ENCODE measurements around the gene CORIN.
"Not testable (repeated sequence)": the region's sequence is repeated elsewhere in the genome, so short reads cannot be mapped to it uniquely, and the experiment has no call there.

Gene CORIN

GRCh38 chr4:47767956-47768355 lies 69.9 kb downstream of the CORIN start:
- DNase-seq (ENCODE audit: low read depth), result not testable (repeated sequence)

GRCh38 chr4:47763279-47763678 lies 74.6 kb downstream of the CORIN start:
- no peak for DNase-seq (ENCODE audit: low read depth)

GRCh38 chr4:47762376-47763266 lies 75.2 kb downstream of the CORIN start:
- DNase-seq (ENCODE audit: low read depth), result no peak

- not testable (repeated sequence) for DNase-seq (ENCODE audit: low read depth)
Measured at GRCh38 chr4:47753316-47753715, 84.6 kb downstream of the CORIN start.

GRCh38 chr4:47752214-47752613 lies 85.7 kb downstream of the CORIN start:
- no peak for DNase-seq (ENCODE audit: low read depth)

GRCh38 chr4:47750788-47751187 lies 87.1 kb downstream of the CORIN start:
- no peak for DNase-seq (ENCODE audit: low read depth)

GRCh38 chr4:47749858-47750257 lies 88.0 kb downstream of the CORIN start:
- no peak for DNase-seq (ENCODE audit: low read depth)

GRCh38 chr4:47749060-47749459 lies 88.8 kb downstream of the CORIN start:
- no peak for DNase-seq (ENCODE audit: low read depth)

- no peak for DNase-seq (ENCODE audit: low read depth)
Measured at GRCh38 chr4:47747846-47748494, 89.9 kb downstream of the CORIN start.

GRCh38 chr4:47747211-47747610 lies 90.7 kb downstream of the CORIN start:
- no peak for DNase-seq (ENCODE audit: low read depth)

GRCh38 chr4:47746122-47746521 lies 91.7 kb downstream of the CORIN start:
- no peak for DNase-seq (ENCODE audit: low read depth)

GRCh38 chr4:47744843-47745382 lies 93.0 kb downstream of the CORIN start:
- DNase-seq (ENCODE audit: low read depth), result no peak

GRCh38 chr4:47744253-47744652 lies 93.6 kb downstream of the CORIN start:
- DNase-seq (ENCODE audit: low read depth), result no peak

GRCh38 chr4:47741200-47741599 lies 96.7 kb downstream of the CORIN start:
- DNase-seq (ENCODE audit: low read depth), result no peak

GRCh38 chr4:47737326-47737725 lies 100.5 kb downstream of the CORIN start:
- no peak for DNase-seq (ENCODE audit: low read depth)

- no peak for DNase-seq (ENCODE audit: low read depth)
Measured at GRCh38 chr4:47736555-47736954, 101.3 kb downstream of the CORIN start.

GRCh38 chr4:47736146-47736545 lies 101.7 kb downstream of the CORIN start:
- DNase-seq (ENCODE audit: low read depth), result no peak

GRCh38 chr4:47733302-47734175 lies 104.3 kb downstream of the CORIN start:
- no peak for DNase-seq (ENCODE audit: low read depth)

- no peak for DNase-seq (ENCODE audit: low read depth)
Measured at GRCh38 chr4:47731182-47731581, 106.7 kb downstream of the CORIN start.

GRCh38 chr4:47729131-47729680 lies 108.7 kb downstream of the CORIN start:
- no peak for DNase-seq (ENCODE audit: low read depth)

GRCh38 chr4:47721892-47722575 lies 115.8 kb downstream of the CORIN start:
- DNase-seq (ENCODE audit: low read depth), result no peak
